H1 (cell line): Measurements from ENCODE around the gene RPUSD3. TPM values are rescaled to one million over a fixed set of nuclear protein-coding genes. Genes with fewer than 3 reads are reported as not detected.

Experiments
- CTCF ChIA-PET: fragments of 300-600 bp; sonication (Branson Sonifier 250); formaldehyde crosslinking; loops from one replicate; lab custom pipeline; 2021; ENCODE audit not compliant: partially characterized antibody; lab: Charles Lee
- POLR2A ChIA-PET: fragments of 300-600 bp; sonication (Branson Sonifier 250); formaldehyde crosslinking; loops from one replicate; lab custom pipeline; 2021; ENCODE audit warnings: inconsistent platforms; ENCODE audit not compliant: partially characterized antibody; lab: Charles Lee
- DNase-seq, 2 experiments: peaks; one replicate each; pipeline versions ENCODE4 v3.0.0 to v3.0.0-alpha.2; 2010 to 2022; ENCODE audit warnings: low spot score in 2 of 2, low read depth in 1 of 2, mixed read lengths in 1 of 2
- FAIRE-seq: peaks from 2 replicates; lab custom pipeline; 2011; peaks lifted over from hg19 to GRCh38; lab: Jason Lieb, UNC
- H2AFZ ChIP-seq: 2 replicates; pipeline ENCODE4 v1.8.1; 2012; ENCODE audit warnings: low read length, inconsistent platforms
- H2AK5ac ChIP-seq: 2 replicates; pipeline ENCODE4 v1.6.1; 2013; ENCODE audit warnings: low read depth, low read length
- H2BK120ac ChIP-seq: replicated peaks from 2 replicates; pipeline ENCODE3; 2013; ENCODE audit warnings: low read depth, low read length, inconsistent platforms
- H2BK12ac ChIP-seq: 2 replicates; pipeline ENCODE4 v1.6.1; 2013; ENCODE audit warnings: low read depth, low read length
- H2BK15ac ChIP-seq: 2 replicates; pipeline ENCODE4 v1.6.1; 2013; ENCODE audit warnings: low read length
- H2BK20ac ChIP-seq: 2 replicates; pipeline ENCODE4 v1.6.1; 2013; ENCODE audit warnings: low read length
- H2BK5ac ChIP-seq: 2 replicates; pipeline ENCODE4 v1.6.1; 2013; ENCODE audit warnings: low read depth, low read length
- H3K14ac ChIP-seq: 2 replicates; pipeline ENCODE4 v1.6.1; 2013; ENCODE audit warnings: inconsistent platforms; ENCODE audit not compliant: insufficient read length
- H3K18ac ChIP-seq: 2 replicates; pipeline ENCODE4 v1.6.1; 2013; ENCODE audit warnings: low read length; ENCODE audit errors: extremely low read depth
- H3K23ac ChIP-seq: 2 replicates; pipeline ENCODE4 v1.6.1; 2013; ENCODE audit warnings: inconsistent platforms; ENCODE audit not compliant: insufficient read length
- H3K23me2 ChIP-seq: 2 replicates; pipeline ENCODE4 v1.6.1; 2013; ENCODE audit warnings: low read depth, low read length
- H3K27ac ChIP-seq: 2 replicates; pipeline ENCODE4 v1.6.1; 2011; ENCODE audit warnings: low read depth, low read length, inconsistent platforms
- H3K27me3 ChIP-seq, 4 experiments: replicated peaks in 1 of 4; 1 replicate in 1 of 4; 2 replicates in 3 of 4; pipeline versions ENCODE4 v1.6.1 to v1.8.1; 2011 to 2013; ENCODE audit warnings: low read length in 3 of 4, mild to moderate bottlenecking in 3 of 4, inconsistent platforms in 2 of 4, mixed read lengths in 2 of 4, moderate library complexity in 1 of 4; ENCODE audit not compliant: control insufficient read depth in 3 of 4, insufficient read depth in 3 of 4; ENCODE audit errors: extremely low read depth in 1 of 4
- H3K36me3 ChIP-seq, 4 experiments: 2 replicates each; pipeline versions ENCODE4 v1.6.1 to v1.8.1; 2011 to 2013; ENCODE audit warnings: mild to moderate bottlenecking in 4 of 4, low read length in 3 of 4, moderate library complexity in 2 of 4, control low read depth in 1 of 4, inconsistent platforms in 1 of 4; ENCODE audit not compliant: insufficient read depth in 4 of 4, control insufficient read depth in 2 of 4
- H3K4ac ChIP-seq: replicated peaks from 2 replicates; pipeline ENCODE3; 2013; ENCODE audit warnings: low read length, low read depth, mixed read lengths, inconsistent platforms; ENCODE audit not compliant: insufficient read length
- H3K4me1 ChIP-seq, 4 experiments: replicated peaks in 1 of 4; 1 replicate in 1 of 4; 2 replicates in 3 of 4; pipeline versions ENCODE4 v1.6.1 to v1.8.1; 2011 to 2013; ENCODE audit warnings: low read length in 3 of 4, inconsistent platforms in 2 of 4, mixed read lengths in 1 of 4; ENCODE audit not compliant: insufficient read depth in 4 of 4, control insufficient read depth in 3 of 4
- H3K4me2 ChIP-seq, 2 experiments: 2 replicates each; pipeline versions ENCODE4 v1.6.1 to v1.8.1; 2011 to 2013; ENCODE audit warnings: low read depth in 2 of 2, low read length in 2 of 2, control low read depth in 1 of 2, inconsistent platforms in 1 of 2, mild to moderate bottlenecking in 1 of 2; ENCODE audit not compliant: insufficient read depth in 1 of 2
- H3K4me3 ChIP-seq, 4 experiments: fragments of 200-600, 300-600 bp in 1 of 4; sonication (generic), shearing (Covaris generic), sonication (Bioruptor Twin) in 1 of 4; 2 replicates each; pipeline versions ENCODE4 v1.5.1 to v1.8.1; 2011 to 2016; ENCODE audit warnings: low read length in 4 of 4, low read depth in 3 of 4, control low read depth in 2 of 4, inconsistent platforms in 2 of 4, mild to moderate bottlenecking in 2 of 4, mixed read lengths in 1 of 4, moderate library complexity in 1 of 4; ENCODE audit not compliant: insufficient read depth in 2 of 4; ENCODE audit errors: extremely low read depth in 1 of 4
- H3K56ac ChIP-seq: replicated peaks from 2 replicates; pipeline ENCODE3; 2013; ENCODE audit warnings: low read depth, mild to moderate bottlenecking, mixed read lengths, low read length, inconsistent platforms; ENCODE audit not compliant: insufficient read length
- H3K79me1 ChIP-seq: 2 replicates; pipeline ENCODE4 v1.6.1; 2013; ENCODE audit warnings: low read depth, low read length, control low read depth
- H3K79me2 ChIP-seq, 2 experiments: 2 replicates each; pipeline versions ENCODE4 v1.6.1 to v1.8.1; 2012 to 2013; ENCODE audit warnings: low read length in 2 of 2, mild to moderate bottlenecking in 2 of 2, inconsistent platforms in 1 of 2; ENCODE audit not compliant: insufficient read depth in 2 of 2, control insufficient read depth in 1 of 2
- H3K9ac ChIP-seq, 4 experiments: replicated peaks in 1 of 4; 1 replicate in 1 of 4; 2 replicates in 3 of 4; pipeline versions ENCODE4 v1.6.1 to v1.8.1; 2011 to 2013; ENCODE audit warnings: low read depth in 3 of 4, low read length in 3 of 4, control low read depth in 2 of 4, mild to moderate bottlenecking in 2 of 4, moderate library complexity in 2 of 4, inconsistent platforms in 1 of 4; ENCODE audit errors: extremely low read depth in 1 of 4
- H3K9me3 ChIP-seq, 2 experiments: 2 replicates each; pipeline versions ENCODE4 v1.6.1 to v1.8.1; 2012 to 2013; ENCODE audit warnings: mild to moderate bottlenecking in 2 of 2, moderate library complexity in 2 of 2, control low read depth in 1 of 2, inconsistent platforms in 1 of 2, low read depth in 1 of 2, low read length in 1 of 2, mixed read lengths in 1 of 2; ENCODE audit not compliant: insufficient read depth in 2 of 2
- H4K20me1 ChIP-seq, 2 experiments: replicated peaks in 1 of 2; 2 replicates each; pipeline versions ENCODE3 to v1.8.1; 2011 to 2013; ENCODE audit warnings: inconsistent platforms in 2 of 2, low read length in 2 of 2, mild to moderate bottlenecking in 1 of 2; ENCODE audit not compliant: insufficient read depth in 2 of 2, control insufficient read depth in 1 of 2
- H4K5ac ChIP-seq: 2 replicates; pipeline ENCODE4 v1.6.1; 2013; ENCODE audit warnings: low read length, low read depth, mixed read lengths, inconsistent platforms; ENCODE audit not compliant: insufficient read length
- H4K8ac ChIP-seq: 2 replicates; pipeline ENCODE4 v1.8.0; 2013; ENCODE audit warnings: mild to moderate bottlenecking, moderate library complexity, low read length, inconsistent platforms; ENCODE audit not compliant: insufficient read depth; ENCODE audit errors: extremely low read depth
- H4K91ac ChIP-seq: replicated peaks from 2 replicates; pipeline ENCODE3; 2013; ENCODE audit warnings: low read length, mixed read lengths, inconsistent platforms; ENCODE audit not compliant: insufficient read length
- EZH2 ChIP-seq: fragments of 200-600 bp; sonication (generic); IDR thresholded peaks from 2 replicates; pipeline ENCODE4 v1.7.1; 2012; ENCODE audit warnings: low read depth, mild to moderate bottlenecking, moderate library complexity, low read length, inconsistent platforms; ENCODE audit not compliant: severe bottlenecking
- GABPA ChIP-seq: IDR thresholded peaks from 2 replicates; pipeline ENCODE4 v1.6.1; 2011; ENCODE audit warnings: mild to moderate bottlenecking, low read length, moderate library complexity, borderline replicate concordance; ENCODE audit not compliant: insufficient read depth
- NRF1 ChIP-seq: IDR thresholded peaks from 2 replicates; pipeline ENCODE4 v1.6.1; 2011; ENCODE audit warnings: mild to moderate bottlenecking, low read depth, low read length, improper control_type of control experiment
- PHF8 ChIP-seq: fragments of 200-600 bp; sonication (generic); conservative IDR thresholded peaks from 2 replicates; pipeline ENCODE4 v1.7.1; 2012; ENCODE audit warnings: low read depth, mild to moderate bottlenecking, inconsistent platforms, low read length, moderate library complexity
- RNF2 ChIP-seq: fragments of 200-900, 300-1000 bp; sonication (generic); IDR thresholded peaks from 2 replicates; pipeline ENCODE4 v1.7.1; 2016; ENCODE audit warnings: borderline replicate concordance, low read depth, mild to moderate bottlenecking, antibody characterized with exemption, low read length; ENCODE audit not compliant: poor library complexity, severe bottlenecking; ENCODE audit errors: missing control alignments
- WGBS, 2 experiments: shearing (Covaris generic) in 1 of 2; methylation state at CpG; one replicate each; pipeline versions ENCODE4 v1.1.6 to v1.1.7; 2013 to 2015; ENCODE audit warnings: low lambda C conversion rate in 2 of 2, mixed read lengths in 2 of 2, inconsistent platforms in 1 of 2, low coverage in 1 of 2, missing lambda C conversion rate in 1 of 2; ENCODE audit not compliant: insufficient replicate concordance in 2 of 2, insufficient coverage in 1 of 2, insufficient read length in 1 of 2; ENCODE audit errors: extremely low coverage in 1 of 2, missing lambda C conversion rate in 1 of 2; 5-methylcytosine and 5-hydroxymethylcytosine counted together
- polyA plus RNA-seq, 7 experiments: library from polyadenylated mRNA; depleted of rRNA in 3 of 7; stranded (reverse) in 5 of 7; unstranded in 2 of 7; fragments of >200 nt in 5 of 7; fragments of 200-250 nt in 2 of 7; gene quantifications; 1 replicate in 5 of 7; 2 replicates in 1 of 7; 4 replicates in 1 of 7; pipeline versions ENCODE4 v1.2.1 to v1.2.3, GENCODE V29; 2011 to 2013; ENCODE audit warnings: missing spikeins in 2 of 7, mixed read lengths in 2 of 7
- total RNA-seq: library from RNA; stranded (reverse); fragmentation: NEBNext Ultra II Directional; extraction: Animal tissue kit (Norgen Biotek cat#: 25700); gene quantifications from 2 replicates; pipeline ENCODE4 v1.2.1, GENCODE V29; 2021

The RPUSD3 gene
- total and polyA plus RNA-seq, 2 of the 8 experiments (the other 6 are each of a cell fraction or from before 2014, with no cell fraction given) = 68.4 to 154 TPM

DNA sequence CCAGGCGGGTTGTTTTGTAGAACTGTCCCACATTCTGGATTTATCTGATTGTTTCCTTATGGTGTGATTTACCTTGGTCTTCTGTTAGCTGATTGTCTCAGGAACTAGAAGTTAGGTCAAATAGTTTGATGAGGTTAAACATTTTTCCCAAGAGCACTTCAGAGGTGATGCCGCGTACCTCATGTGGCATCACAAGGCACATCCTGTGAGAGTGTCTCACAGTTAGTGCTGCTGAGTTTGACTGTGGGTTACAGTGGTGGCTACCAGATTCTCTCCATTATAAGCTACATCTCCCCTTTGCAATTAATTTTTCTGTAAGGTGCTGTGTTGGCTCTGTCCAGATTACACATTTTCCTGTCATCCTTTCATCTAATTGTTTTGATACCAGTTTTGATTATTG is 12.6 kb downstream of the RPUSD3 start:
- Histone ChIP-seq H2BK120ac (no peak overlapping the region), H3K23ac (no peak overlapping the region), H4K5ac (no peak overlapping the region), H2BK12ac (no peak overlapping the region), H4K8ac (no peak overlapping the region), H3K23me2 (no peaks in the 10 kb centered on the region; the same call in 1 of the 2 replicates), H4K20me1 (peaks cover 0 to 2% of the 10 kb centered on the region in 2 experiments), H4K91ac (no peak overlapping the region), H2BK5ac (no peak overlapping the region), H3K79me2 (no peaks in the 10 kb centered on the region), H3K36me3 (peaks cover 0 to 2% (median 0%) of the 10 kb centered on the region in 4 experiments; a peak in 1 of 8 replicates), H3K9me3 (no peaks in the 10 kb centered on the region), H3K79me1 (no peaks in the 10 kb centered on the region), H3K27ac (no peak overlapping the region), H2AFZ (no peak overlapping the region), H2BK20ac (no peak overlapping the region), H3K9ac (no peak overlapping the region; a peak in 1 of 7 replicates), H3K4ac (no peak overlapping the region), H3K14ac (no peak overlapping the region), H3K4me1 (no peaks in the 10 kb centered on the region), H3K4me2 (no peak overlapping the region), H2BK15ac (no peak overlapping the region), H3K4me3 (no peak overlapping the region), H3K56ac (no peak overlapping the region), H3K27me3 (no peaks in the 10 kb centered on the region), H3K18ac (no peak overlapping the region), H2AK5ac (no peak overlapping the region)
- no peak for FAIRE-seq
- 96% methylated on average over 3 of the region's 3 CpGs; no CpG with 5 or more reads in 1 of the 2 experiments for WGBS, 2 experiments
- TF ChIP-seq GABPA = no peak
- no peak for TF ChIP-seq PHF8
- no peak for TF ChIP-seq EZH2
- TF ChIP-seq RNF2 = no peak
- TF ChIP-seq NRF1 = no peak
- ChIA-PET POLR2A (interaction anchor here (0.9 to 3.2 kb wide), 4 partner anchors 10 to 81 kb away, joined by 3 to 12 read pairs (median 3); partner anchors contain the start of gene TTLL3), CTCF (interaction anchor here (0.8 to 7.9 kb wide), 13 partner anchors 7 to 123 kb away, joined by 3 to 74 read pairs (median 5); partner anchors contain the start of gene PRRT3)
- DNase-seq = no peak
